Activated CD4-positive, alpha-beta T cell treated with anti-CD3 and anti-CD28 coated beads, Interleukin-2, amount 50 U/mL, for 48 hours (primary cell): Measurements from ENCODE around the gene C2orf68.
"Not testable (repeated sequence)": the region's sequence is repeated elsewhere in the genome, so short reads cannot be mapped to it uniquely, and the experiment has no call there.

ENCODE experiments used
- DNase-seq, 2 experiments: peaks; one replicate each; pipeline ENCODE4 v3.0.0-alpha.2; 2020

The C2orf68 gene

GRCh38 chr2:85611705-85612587 is at the start of gene C2orf68:
TSS of gene C2orf68 (minus strand) at chr2:85612066. CDS start at chr2:85611984, 82 bp downstream.
- peak; percentile 90 to 92 for DNase-seq

- DNase-seq = no peak
These were observed 49.4 kb upstream of the C2orf68 start for GRCh38 chr2:85661139-85661858.

GRCh38 chr2:85660725-85661124 is 48.9 kb upstream of the C2orf68 start:
- DNase-seq = no peak

- DNase-seq = not testable (repeated sequence)
These were observed 48.4 kb upstream of the C2orf68 start for GRCh38 chr2:85660301-85660700.

GRCh38 chr2:85659324-85659981 is 47.6 kb upstream of the C2orf68 start:
- no peak for DNase-seq

- DNase-seq = not testable (repeated sequence)
These were observed 45.5 kb upstream of the C2orf68 start for GRCh38 chr2:85657399-85657798.

GRCh38 chr2:85656468-85656867 is 44.6 kb upstream of the C2orf68 start:
- DNase-seq = no peak

GRCh38 chr2:85655961-85656417 is 44.1 kb upstream of the C2orf68 start:
- no peak for DNase-seq

- DNase-seq = no peak
These were observed 42.1 kb upstream of the C2orf68 start for GRCh38 chr2:85653996-85654395.

GRCh38 chr2:85652056-85652455 is 40.2 kb upstream of the C2orf68 start:
- no peak for DNase-seq

GRCh38 chr2:85651097-85651496 is 39.2 kb upstream of the C2orf68 start:
- no peak for DNase-seq

GRCh38 chr2:85650456-85650855 is 38.6 kb upstream of the C2orf68 start:
- no peak for DNase-seq

- no peak for DNase-seq
These were observed 37.6 kb upstream of the C2orf68 start for GRCh38 chr2:85649201-85650190.

GRCh38 chr2:85648619-85649018 is 36.8 kb upstream of the C2orf68 start:
- peak in 1 of 2 experiments; percentile 12 for DNase-seq

GRCh38 chr2:85647823-85648526 is 36.1 kb upstream of the C2orf68 start:
- DNase-seq = no peak

- no peak for DNase-seq
These were observed 34.3 kb upstream of the C2orf68 start for GRCh38 chr2:85646166-85646565.

- no peak for DNase-seq
These were observed 33.0 kb upstream of the C2orf68 start for GRCh38 chr2:85644909-85645308.

- DNase-seq = peak; percentile 15 to 21
These were observed 30.9 kb upstream of the C2orf68 start for GRCh38 chr2:85642725-85643124.

- DNase-seq = no peak
These were observed 23.8 kb upstream of the C2orf68 start for GRCh38 chr2:85635636-85636035.

GRCh38 chr2:85635011-85635410 is 23.1 kb upstream of the C2orf68 start:
- DNase-seq = no peak

GRCh38 chr2:85631316-85631715 is 19.4 kb upstream of the C2orf68 start:
- no peak for DNase-seq
